HCT116 (cell line): ENCODE measurements around the gene NUP54. TPM values are rescaled to one million over a fixed set of nuclear protein-coding genes. Genes with fewer than 3 reads are reported as not detected.

Source experiments
- ATAC-seq: fragments of 200-7000 bp; cut with Tn5 transposase; 2 replicates; pipeline ENCODE4 v1.9.1; 2020; ENCODE audit warnings: mild to moderate bottlenecking, moderate library complexity
- BruUV-seq: library from RNA; stranded (reverse); fragments of 400-500 nt; replicated peaks from 2 replicates; lab custom pipeline; 2021; lab: Mats Ljungman, UMichigan
- CTCF ChIA-PET: fragments of 300-600 bp; sonication (Branson Sonifier 250); formaldehyde crosslinking; loops from one replicate; lab custom pipeline; 2021; ENCODE audit warnings: antibody characterized with exemption; lab: Charles Lee
- POLR2A ChIA-PET: fragments of 300-600, 350-600 bp; sonication (Branson Sonifier 250); formaldehyde crosslinking; loops from one replicate; lab custom pipeline; 2021; ENCODE audit warnings: antibody characterized with exemption; lab: Charles Lee
- RAD21 ChIA-PET, 2 experiments: fragments of 300-600 bp; sonication (Branson Sonifier 250); formaldehyde crosslinking; loops; one replicate each; lab custom pipeline; 2023; ENCODE audit warnings: low total read pairs in 2 of 2; ENCODE audit not compliant: uncharacterized antibody in 2 of 2, unreplicated experiment in 2 of 2, low non-redundant PET in 1 of 2; lab: Charles Lee
- DNase-seq: peaks from one replicate; pipeline ENCODE4 v3.0.0-alpha.2; 2010; ENCODE audit warnings: low read depth, low spot score
- H2AFZ ChIP-seq: fragments of 200-600 bp; shearing (Covaris generic), sonication (generic); 2 replicates; pipeline ENCODE4 v1.6.1; 2017; ENCODE audit warnings: low read depth, mixed run types, mixed read lengths, antibody characterized with exemption, low read length; ENCODE audit not compliant: poor library complexity, severe bottlenecking
- H3K27ac ChIP-seq: 2 replicates; pipeline ENCODE4 v1.5.1; 2012; ENCODE audit warnings: low read depth, low read length
- H3K27me3 ChIP-seq: fragments of 200-600 bp; sonication (generic); 2 replicates; pipeline ENCODE4 v1.6.1; 2016; ENCODE audit warnings: mixed run types, low read length, mixed read lengths; ENCODE audit not compliant: insufficient read depth
- H3K36me3 ChIP-seq, 2 experiments: fragments of 200-500 bp in 1 of 2; fragments of 200-600 bp in 1 of 2; sonication (Bioruptor generic) in 1 of 2; sonication (generic) in 1 of 2; 2 replicates each; pipeline versions ENCODE4 v1.5.1 to v1.6.1; 2014 to 2016; ENCODE audit warnings: low read length in 2 of 2, inconsistent platforms in 1 of 2, mixed read lengths in 1 of 2, mixed run types in 1 of 2; ENCODE audit not compliant: insufficient read depth in 2 of 2, control insufficient read depth in 1 of 2
- H3K4me1 ChIP-seq, 2 experiments: fragments of 200-600 bp in 1 of 2; sonication (generic) in 1 of 2; 2 replicates each; pipeline versions ENCODE4 v1.5.1 to v1.6.1; 2012 to 2017; ENCODE audit warnings: low read length in 2 of 2, inconsistent platforms in 1 of 2, mild to moderate bottlenecking in 1 of 2, mixed read lengths in 1 of 2, mixed run types in 1 of 2, moderate library complexity in 1 of 2; ENCODE audit not compliant: insufficient read depth in 2 of 2, control insufficient read depth in 1 of 2
- H3K4me2 ChIP-seq: fragments of 200-600 bp; sonication (generic); 2 replicates; pipeline ENCODE4 v1.6.1; 2017; ENCODE audit warnings: mixed run types, low read length, mixed read lengths
- H3K4me3 ChIP-seq, 2 experiments: fragments of 200-600 bp in 1 of 2; sonication (generic) in 1 of 2; replicated peaks in 1 of 2; 2 replicates each; pipeline ENCODE4 v1.5.1; 2011 to 2016; ENCODE audit warnings: low read length in 2 of 2, control low read depth in 1 of 2, low read depth in 1 of 2, mild to moderate bottlenecking in 1 of 2, mixed read lengths in 1 of 2, mixed run types in 1 of 2
- H3K79me2 ChIP-seq: fragments of 200-600 bp; sonication (generic); 2 replicates; pipeline ENCODE4 v1.6.1; 2017; ENCODE audit warnings: mild to moderate bottlenecking, mixed run types, low read length, moderate library complexity, mixed read lengths; ENCODE audit not compliant: insufficient read depth
- H3K9ac ChIP-seq: fragments of 200-600 bp; sonication (generic); 2 replicates; pipeline ENCODE4 v1.6.1; 2016; ENCODE audit warnings: low read length, mixed read lengths
- H3K9me2 ChIP-seq: fragments of 200-600 bp; sonication (generic), shearing (Covaris generic); 2 replicates; pipeline ENCODE4 v1.6.1; 2017; ENCODE audit warnings: mixed run types, mild to moderate bottlenecking, moderate library complexity; ENCODE audit not compliant: insufficient read depth
- H3K9me3 ChIP-seq, 2 experiments: fragments of 200-500 bp in 1 of 2; fragments of 200-600 bp in 1 of 2; sonication (Bioruptor generic) in 1 of 2; sonication (generic) in 1 of 2; 2 replicates each; pipeline ENCODE4 v1.6.1; 2014 to 2017; ENCODE audit warnings: low read length in 2 of 2, mixed read lengths in 2 of 2, inconsistent platforms in 1 of 2, low read depth in 1 of 2, mild to moderate bottlenecking in 1 of 2, mixed run types in 1 of 2, moderate library complexity in 1 of 2; ENCODE audit not compliant: control insufficient read depth in 1 of 2, insufficient read depth in 1 of 2
- H4K20me1 ChIP-seq: fragments of 200-600 bp; sonication (generic), shearing (Covaris generic); 2 replicates; pipeline ENCODE4 v1.6.1; 2017; ENCODE audit warnings: mixed run types, mild to moderate bottlenecking, moderate library complexity; ENCODE audit not compliant: insufficient read depth
- CEBPB ChIP-seq: IDR thresholded peaks from 2 replicates; pipeline ENCODE4 v1.6.1; 2012; ENCODE audit warnings: low read depth
- ELF1 ChIP-seq: IDR thresholded peaks from 2 replicates; pipeline ENCODE4 v1.6.1; 2012; ENCODE audit warnings: low read depth, borderline replicate concordance
- EZH2 ChIP-seq: fragments of 200-600 bp; sonication (generic); IDR thresholded peaks from 2 replicates; pipeline ENCODE4 v1.6.1; 2017; ENCODE audit warnings: antibody characterized with exemption, mixed run types
- EZH2phosphoT487 ChIP-seq: fragments of 200-600 bp; IDR thresholded peaks from 2 replicates; pipeline ENCODE4 v1.6.1; 2018; ENCODE audit warnings: antibody characterized with exemption, borderline replicate concordance
- SIN3A ChIP-seq: IDR thresholded peaks from 2 replicates; pipeline ENCODE4 v1.6.1; 2012; ENCODE audit warnings: low read depth
- TCF7L2 ChIP-seq: IDR thresholded peaks from 2 replicates; pipeline ENCODE4 v1.7.0; 2011; ENCODE audit warnings: borderline replicate concordance, inconsistent platforms; ENCODE audit not compliant: insufficient read depth, insufficient read length; ENCODE audit errors: extremely low read depth
- ZBTB33 ChIP-seq: IDR thresholded peaks from 2 replicates; pipeline ENCODE4 v1.6.1; 2011; ENCODE audit warnings: mild to moderate bottlenecking, low read length, moderate library complexity; ENCODE audit not compliant: insufficient replicate concordance; ENCODE audit errors: extremely low read depth
- ZFX ChIP-seq: fragments of 450-650 bp; IDR thresholded peaks from 2 replicates; pipeline ENCODE4 v1.6.1; 2017
- ZNF274 ChIP-seq: fragments of 200-500 bp; sonication (Bioruptor generic); IDR thresholded peaks from 2 replicates; pipeline ENCODE4 v1.6.1; 2014; ENCODE audit warnings: mild to moderate bottlenecking, low read depth, low read length, inconsistent platforms
- intact Hi-C: fragments of 100-400 bp; cut with micrococcal nuclease; formaldehyde crosslinking; loops from 2 replicates; pipeline ENCODE4 v1.10.0; 2022
- total RNA-seq: library from RNA; stranded (reverse); gene quantifications from one replicate; pipeline ENCODE4 v1.2.1, GENCODE V29; 2021; ENCODE audit not compliant: unreplicated experiment
- TF ChIP-seq, protein P1 (sequence below): IDR thresholded peaks from 2 replicates; pipeline ENCODE4 v1.6.1; 2012

Gene NUP54
- total RNA-seq, 1 experiment from 2014 or later: 53.9 TPM

DNA sequence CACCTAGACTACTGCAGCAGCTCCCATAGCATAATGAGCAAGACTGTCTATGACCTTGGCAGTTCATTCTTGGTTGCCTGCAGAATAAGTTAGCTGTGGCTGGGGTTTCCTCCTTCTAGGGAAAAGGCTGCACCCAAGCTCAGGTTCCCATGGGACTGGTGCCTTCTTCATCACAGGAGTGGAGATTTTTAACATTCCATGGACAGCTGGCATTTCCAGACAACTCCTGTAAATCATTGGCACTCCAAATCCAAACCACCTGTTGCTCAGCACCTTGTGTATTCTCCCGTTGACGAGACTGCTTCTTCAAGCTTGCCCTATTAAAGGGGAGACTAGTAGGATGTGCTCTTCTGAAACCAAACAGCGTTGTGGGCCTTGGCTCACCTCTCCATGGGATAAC, 7.8 kb upstream of the NUP54 start (continued):
- TF ChIP-seq EZH2 (no peak), CEBPB (no peak)

GRCh38 chr4:76153356-76153755, 5.2 kb upstream of the NUP54 start:
- no peak overlapping the region for H3K4me3 ChIP-seq
- ChIA-PET POLR2A (no interaction called here), RAD21 (no interaction called here), CTCF (no interaction called here)
- TF ChIP-seq, protein P1, sequence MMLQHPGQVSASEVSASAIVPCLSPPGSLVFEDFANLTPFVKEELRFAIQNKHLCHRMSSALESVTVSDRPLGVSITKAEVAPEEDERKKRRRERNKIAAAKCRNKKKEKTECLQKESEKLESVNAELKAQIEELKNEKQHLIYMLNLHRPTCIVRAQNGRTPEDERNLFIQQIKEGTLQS: no peak
- TF ChIP-seq EZH2phosphoT487 (no peak), EZH2 (no peak), TCF7L2 (no peak), SIN3A (no peak), ZNF274 (no peak), ZFX (no peak), ELF1 (no peak), ZBTB33 (no peak)
- peaks cover 9% of the 10 kb centered on the region for H3K79me2 ChIP-seq
- H4K20me1 ChIP-seq: no peaks in the 10 kb centered on the region
- H3K9me3 ChIP-seq: no peaks in the 10 kb centered on the region
- no TSS peak for BruUV-seq
- no peak overlapping the region for H2AFZ ChIP-seq
- peaks cover 0 to 6% of the 10 kb centered on the region in 2 experiments; a peak in 1 of 4 replicates for H3K4me1 ChIP-seq
- H3K27ac ChIP-seq: no peak overlapping the region
- H3K9me2 ChIP-seq: peaks cover 2% of the 10 kb centered on the region; the same call in 1 of the 2 replicates
- H3K27me3 ChIP-seq: no peaks in the 10 kb centered on the region
- DNase-seq: no peak
- intact Hi-C loops: no loop called here
- H3K36me3 ChIP-seq: no peaks in the 10 kb centered on the region
- H3K4me2 ChIP-seq: no peak overlapping the region
- H3K9ac ChIP-seq: no peak overlapping the region
- no peak for ATAC-seq
